Pons (tissue), 1 donor: ENCODE results near the gene TAF11L2.
"Not testable (repeated sequence)": the region's sequence is repeated elsewhere in the genome, so short reads cannot be mapped to it uniquely, and the experiment has no call there.

Experiments
- DNase-seq: peaks from one replicate; pipeline ENCODE4 v3.0.0-alpha.2; 2016; ENCODE audit warnings: low spot score

The TAF11L2 gene

GRCh38 chr5:17526504-17526903, 28.5 kb downstream of the TAF11L2 start:
- DNase-seq, result peak; percentile 24

DNA sequence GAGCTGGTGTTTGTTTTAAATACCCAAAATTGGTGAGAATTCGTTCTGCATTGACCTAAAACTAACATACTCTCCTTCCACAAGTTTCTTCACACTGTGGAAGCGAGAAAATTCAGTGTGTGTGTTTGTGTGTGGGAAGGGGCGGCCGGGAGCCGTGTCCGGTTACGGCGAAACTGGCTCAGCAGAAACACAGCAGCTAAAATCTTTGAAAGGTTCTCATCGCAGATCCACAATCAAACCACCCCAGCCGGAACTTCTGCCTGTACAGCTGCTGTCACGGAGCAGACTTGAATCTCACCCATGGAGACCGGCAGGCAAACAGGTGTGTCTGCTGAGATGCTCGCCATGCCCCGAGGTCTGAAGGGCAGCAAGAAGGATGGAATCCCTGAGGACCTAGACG, 30.3 kb downstream of the TAF11L2 start, which contains the start of gene TAF11L6:
Gene TAF11L6 (plus strand): TSS at position 301 of the 400 bp plus-strand sequence.
- not testable (repeated sequence) for DNase-seq
